GM23338 (cell line): ENCODE results near the gene NPSR1. TPM values are rescaled to one million over a fixed set of nuclear protein-coding genes. Genes with fewer than 3 reads are reported as not detected.

Source experiments
- CREB1 ChIP-seq: fragments of 250-450 bp; sonication (Bioruptor Pico); IDR thresholded peaks from 2 replicates; pipeline ENCODE4 v1.5.0; 2020; ENCODE audit warnings: low read depth, mild to moderate bottlenecking, moderate library complexity
- EZH2 ChIP-seq: fragments of 200-600 bp; sonication (generic); IDR thresholded peaks from one replicate; pipeline ENCODE4 v1.8.0; 2017; ENCODE audit warnings: antibody characterized with exemption, mild to moderate bottlenecking, low read depth; ENCODE audit not compliant: unreplicated experiment
- EZH2phosphoT487 ChIP-seq: fragments of 200-600 bp; sonication (generic); IDR thresholded peaks from one replicate; pipeline ENCODE4 v1.8.1; 2018; ENCODE audit warnings: antibody characterized with exemption; ENCODE audit not compliant: unreplicated experiment
- JUNB ChIP-seq: IDR thresholded peaks from one replicate; pipeline ENCODE4 v1.6.1; 2016; ENCODE audit warnings: antibody characterized with exemption; ENCODE audit not compliant: unreplicated experiment
- POLR2AphosphoS5 ChIP-seq: IDR thresholded peaks from 2 replicates; pipeline ENCODE4 v1.6.1; 2016; ENCODE audit warnings: antibody characterized with exemption, low read depth
- STAT1 ChIP-seq: IDR thresholded peaks from one replicate; pipeline ENCODE4 v1.6.1; 2016; ENCODE audit warnings: antibody characterized with exemption; ENCODE audit not compliant: unreplicated experiment
- ZNF114 ChIP-seq: fragments of 250-450 bp; sonication (Bioruptor Pico); IDR thresholded peaks from 2 replicates; pipeline ENCODE4 v1.5.0; 2020; ENCODE audit warnings: mild to moderate bottlenecking, moderate library complexity
- ZNF331 ChIP-seq: fragments of 250-450 bp; sonication (Bioruptor Pico); IDR thresholded peaks from 2 replicates; pipeline ENCODE4 v1.5.0; 2020; ENCODE audit warnings: low read depth, mild to moderate bottlenecking, moderate library complexity
- polyA plus RNA-seq: library from polyadenylated mRNA; unstranded; fragments of >200 nt; fragmentation: Nextera tagmentation; extraction: Ambion mirVana; gene quantifications from 2 replicates; pipeline ENCODE4 v1.2.1, GENCODE V29; 2016
- total RNA-seq: library from RNA; depleted of rRNA; stranded (reverse); fragments of >200 nt; shearing (Covaris generic); gene quantifications from 2 replicates; pipeline ENCODE4 v1.2.3, GENCODE V29; 2014
- TF ChIP-seq, protein P1 (sequence below): fragments of 250-450 bp; sonication (Bioruptor Pico); IDR thresholded peaks from 2 replicates; pipeline ENCODE4 v1.5.0; 2020; ENCODE audit warnings: mild to moderate bottlenecking, moderate library complexity
- TF ChIP-seq, protein P2 (sequence below): IDR thresholded peaks from one replicate; pipeline ENCODE4 v1.6.1; 2018; ENCODE audit warnings: antibody characterized with exemption; ENCODE audit not compliant: unreplicated experiment
- TF ChIP-seq, protein P3 (sequence below): IDR thresholded peaks from 2 replicates; pipeline ENCODE4 v1.6.1; 2016; ENCODE audit warnings: antibody characterized with exemption

NPSR1 gene
- total and polyA plus RNA-seq, 2 experiments from 2014 or later, result not detected

DNA sequence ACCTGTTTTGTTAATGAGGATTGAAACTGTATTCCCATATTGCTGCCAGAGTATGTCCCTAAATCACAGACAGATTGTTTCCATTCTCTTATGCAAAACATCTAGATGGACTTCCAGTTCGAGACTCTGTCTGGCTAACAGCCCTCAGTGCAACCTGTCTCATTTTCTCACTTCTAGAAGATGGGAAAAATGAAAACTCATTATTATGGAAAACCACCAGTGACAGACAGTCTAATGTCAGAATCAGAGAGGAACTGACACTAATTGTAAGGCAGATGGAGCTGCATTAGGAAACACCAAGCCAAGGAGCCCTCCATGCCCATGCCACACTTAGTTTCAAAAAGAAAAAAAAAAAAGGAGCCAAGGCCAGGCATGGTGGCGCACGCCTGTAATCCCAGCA lies 61.6 kb downstream of the NPSR1 start (continued):
- TF ChIP-seq, protein P1, sequence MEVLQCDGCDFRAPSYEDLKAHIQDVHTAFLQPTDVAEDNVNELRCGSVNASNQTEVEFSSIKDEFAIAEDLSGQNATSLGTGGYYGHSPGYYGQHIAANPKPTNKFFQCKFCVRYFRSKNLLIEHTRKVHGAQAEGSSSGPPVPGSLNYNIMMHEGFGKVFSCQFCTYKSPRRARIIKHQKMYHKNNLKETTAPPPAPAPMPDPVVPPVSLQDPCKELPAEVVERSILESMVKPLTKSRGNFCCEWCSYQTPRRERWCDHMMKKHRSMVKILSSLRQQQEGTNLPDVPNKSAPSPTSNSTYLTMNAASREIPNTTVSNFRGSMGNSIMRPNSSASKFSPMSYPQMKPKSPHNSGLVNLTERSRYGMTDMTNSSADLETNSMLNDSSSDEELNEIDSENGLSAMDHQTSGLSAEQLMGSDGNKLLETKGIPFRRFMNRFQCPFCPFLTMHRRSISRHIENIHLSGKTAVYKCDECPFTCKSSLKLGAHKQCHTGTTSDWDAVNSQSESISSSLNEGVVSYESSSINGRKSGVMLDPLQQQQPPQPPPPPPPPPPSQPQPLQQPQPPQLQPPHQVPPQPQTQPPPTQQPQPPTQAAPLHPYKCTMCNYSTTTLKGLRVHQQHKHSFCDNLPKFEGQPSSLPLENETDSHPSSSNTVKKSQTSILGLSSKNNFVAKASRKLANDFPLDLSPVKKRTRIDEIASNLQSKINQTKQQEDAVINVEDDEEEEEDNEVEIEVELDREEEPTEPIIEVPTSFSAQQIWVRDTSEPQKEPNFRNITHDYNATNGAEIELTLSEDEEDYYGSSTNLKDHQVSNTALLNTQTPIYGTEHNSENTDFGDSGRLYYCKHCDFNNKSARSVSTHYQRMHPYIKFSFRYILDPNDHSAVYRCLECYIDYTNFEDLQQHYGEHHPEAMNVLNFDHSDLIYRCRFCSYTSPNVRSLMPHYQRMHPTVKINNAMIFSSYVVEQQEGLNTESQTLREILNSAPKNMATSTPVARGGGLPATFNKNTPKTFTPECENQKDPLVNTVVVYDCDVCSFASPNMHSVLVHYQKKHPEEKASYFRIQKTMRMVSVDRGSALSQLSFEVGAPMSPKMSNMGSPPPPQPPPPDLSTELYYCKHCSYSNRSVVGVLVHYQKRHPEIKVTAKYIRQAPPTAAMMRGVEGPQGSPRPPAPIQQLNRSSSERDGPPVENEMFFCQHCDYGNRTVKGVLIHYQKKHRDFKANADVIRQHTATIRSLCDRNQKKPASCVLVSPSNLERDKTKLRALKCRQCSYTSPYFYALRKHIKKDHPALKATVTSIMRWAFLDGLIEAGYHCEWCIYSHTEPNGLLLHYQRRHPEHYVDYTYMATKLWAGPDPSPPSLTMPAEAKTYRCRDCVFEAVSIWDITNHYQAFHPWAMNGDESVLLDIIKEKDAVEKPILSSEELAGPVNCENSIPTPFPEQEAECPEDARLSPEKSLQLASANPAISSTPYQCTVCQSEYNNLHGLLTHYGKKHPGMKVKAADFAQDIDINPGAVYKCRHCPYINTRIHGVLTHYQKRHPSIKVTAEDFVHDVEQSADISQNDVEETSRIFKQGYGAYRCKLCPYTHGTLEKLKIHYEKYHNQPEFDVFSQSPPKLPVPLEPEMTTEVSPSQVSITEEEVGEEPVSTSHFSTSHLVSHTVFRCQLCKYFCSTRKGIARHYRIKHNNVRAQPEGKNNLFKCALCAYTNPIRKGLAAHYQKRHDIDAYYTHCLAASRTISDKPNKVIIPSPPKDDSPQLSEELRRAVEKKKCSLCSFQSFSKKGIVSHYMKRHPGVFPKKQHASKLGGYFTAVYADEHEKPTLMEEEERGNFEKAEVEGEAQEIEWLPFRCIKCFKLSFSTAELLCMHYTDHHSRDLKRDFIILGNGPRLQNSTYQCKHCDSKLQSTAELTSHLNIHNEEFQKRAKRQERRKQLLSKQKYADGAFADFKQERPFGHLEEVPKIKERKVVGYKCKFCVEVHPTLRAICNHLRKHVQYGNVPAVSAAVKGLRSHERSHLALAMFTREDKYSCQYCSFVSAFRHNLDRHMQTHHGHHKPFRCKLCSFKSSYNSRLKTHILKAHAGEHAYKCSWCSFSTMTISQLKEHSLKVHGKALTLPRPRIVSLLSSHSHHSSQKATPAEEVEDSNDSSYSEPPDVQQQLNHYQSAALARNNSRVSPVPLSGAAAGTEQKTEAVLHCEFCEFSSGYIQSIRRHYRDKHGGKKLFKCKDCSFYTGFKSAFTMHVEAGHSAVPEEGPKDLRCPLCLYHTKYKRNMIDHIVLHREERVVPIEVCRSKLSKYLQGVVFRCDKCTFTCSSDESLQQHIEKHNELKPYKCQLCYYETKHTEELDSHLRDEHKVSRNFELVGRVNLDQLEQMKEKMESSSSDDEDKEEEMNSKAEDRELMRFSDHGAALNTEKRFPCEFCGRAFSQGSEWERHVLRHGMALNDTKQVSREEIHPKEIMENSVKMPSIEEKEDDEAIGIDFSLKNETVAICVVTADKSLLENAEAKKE (CRISPR knock-in tag), result no peak
- TF ChIP-seq EZH2phosphoT487 (no peak), ZNF114 (CRISPR knock-in tag) (no peak), CREB1 (CRISPR knock-in tag) (no peak), JUNB (no peak), EZH2 (no peak), ZNF331 (CRISPR knock-in tag) (no peak), POLR2AphosphoS5 (no peak), STAT1 (no peak)
- TF ChIP-seq, protein P2, sequence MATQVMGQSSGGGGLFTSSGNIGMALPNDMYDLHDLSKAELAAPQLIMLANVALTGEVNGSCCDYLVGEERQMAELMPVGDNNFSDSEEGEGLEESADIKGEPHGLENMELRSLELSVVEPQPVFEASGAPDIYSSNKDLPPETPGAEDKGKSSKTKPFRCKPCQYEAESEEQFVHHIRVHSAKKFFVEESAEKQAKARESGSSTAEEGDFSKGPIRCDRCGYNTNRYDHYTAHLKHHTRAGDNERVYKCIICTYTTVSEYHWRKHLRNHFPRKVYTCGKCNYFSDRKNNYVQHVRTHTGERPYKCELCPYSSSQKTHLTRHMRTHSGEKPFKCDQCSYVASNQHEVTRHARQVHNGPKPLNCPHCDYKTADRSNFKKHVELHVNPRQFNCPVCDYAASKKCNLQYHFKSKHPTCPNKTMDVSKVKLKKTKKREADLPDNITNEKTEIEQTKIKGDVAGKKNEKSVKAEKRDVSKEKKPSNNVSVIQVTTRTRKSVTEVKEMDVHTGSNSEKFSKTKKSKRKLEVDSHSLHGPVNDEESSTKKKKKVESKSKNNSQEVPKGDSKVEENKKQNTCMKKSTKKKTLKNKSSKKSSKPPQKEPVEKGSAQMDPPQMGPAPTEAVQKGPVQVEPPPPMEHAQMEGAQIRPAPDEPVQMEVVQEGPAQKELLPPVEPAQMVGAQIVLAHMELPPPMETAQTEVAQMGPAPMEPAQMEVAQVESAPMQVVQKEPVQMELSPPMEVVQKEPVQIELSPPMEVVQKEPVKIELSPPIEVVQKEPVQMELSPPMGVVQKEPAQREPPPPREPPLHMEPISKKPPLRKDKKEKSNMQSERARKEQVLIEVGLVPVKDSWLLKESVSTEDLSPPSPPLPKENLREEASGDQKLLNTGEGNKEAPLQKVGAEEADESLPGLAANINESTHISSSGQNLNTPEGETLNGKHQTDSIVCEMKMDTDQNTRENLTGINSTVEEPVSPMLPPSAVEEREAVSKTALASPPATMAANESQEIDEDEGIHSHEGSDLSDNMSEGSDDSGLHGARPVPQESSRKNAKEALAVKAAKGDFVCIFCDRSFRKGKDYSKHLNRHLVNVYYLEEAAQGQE, result no peak
- TF ChIP-seq, protein P3, sequence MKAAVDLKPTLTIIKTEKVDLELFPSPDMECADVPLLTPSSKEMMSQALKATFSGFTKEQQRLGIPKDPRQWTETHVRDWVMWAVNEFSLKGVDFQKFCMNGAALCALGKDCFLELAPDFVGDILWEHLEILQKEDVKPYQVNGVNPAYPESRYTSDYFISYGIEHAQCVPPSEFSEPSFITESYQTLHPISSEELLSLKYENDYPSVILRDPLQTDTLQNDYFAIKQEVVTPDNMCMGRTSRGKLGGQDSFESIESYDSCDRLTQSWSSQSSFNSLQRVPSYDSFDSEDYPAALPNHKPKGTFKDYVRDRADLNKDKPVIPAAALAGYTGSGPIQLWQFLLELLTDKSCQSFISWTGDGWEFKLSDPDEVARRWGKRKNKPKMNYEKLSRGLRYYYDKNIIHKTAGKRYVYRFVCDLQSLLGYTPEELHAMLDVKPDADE, result no peak
